ENCODE measurements around the gene EGFL8. TPM values are rescaled to one million over a fixed set of nuclear protein-coding genes. Genes with fewer than 3 reads are reported as not detected.

EGFL8 gene
- total and polyA plus RNA-seq, 2 of the 8 experiments (the other 6 are each of a cell fraction or from before 2014, with no cell fraction given), result 5.0 to 9.2 TPM

DNA sequence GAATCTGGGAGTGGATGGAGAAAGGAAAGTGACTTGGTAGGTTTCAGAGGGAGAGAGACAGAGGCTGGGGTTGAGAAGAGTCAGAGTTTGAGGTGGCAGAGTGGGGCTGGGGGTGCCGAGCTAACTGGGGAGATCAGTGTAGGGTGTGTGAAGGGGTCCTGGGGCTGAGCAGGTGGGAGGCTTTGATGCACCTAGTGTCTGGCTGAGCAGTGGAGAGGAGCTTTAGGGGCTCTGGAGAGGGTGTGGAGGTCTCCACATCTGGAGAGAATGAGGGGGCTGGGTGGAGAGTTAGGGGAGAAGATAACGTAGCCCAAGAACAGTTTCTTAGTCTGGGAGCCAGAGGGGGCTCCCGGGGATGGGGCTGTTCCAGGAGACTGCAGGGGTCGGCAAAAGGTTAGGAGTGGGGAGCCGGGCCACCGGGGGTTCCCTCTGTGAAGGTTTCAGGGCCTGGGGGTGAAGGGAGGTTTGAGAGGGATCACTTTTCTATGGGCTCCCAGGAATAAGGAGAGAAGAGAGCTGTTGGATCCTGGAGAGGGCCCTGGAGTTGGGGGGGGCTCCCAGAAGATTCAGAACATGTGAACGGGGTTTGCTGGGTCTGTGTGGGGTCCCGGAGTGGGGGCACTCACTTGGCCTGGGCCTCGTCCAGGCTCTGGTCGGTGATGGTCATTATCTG lies 24.8 kb downstream of the EGFL8 start:
- peak overlapping the region; percentile 80 for H3K4ac ChIP-seq (replicated peaks; ENCODE audit: insufficient read length, low read depth, low read length)
- H3K36me3 ChIP-seq (ENCODE audit: control insufficient read depth in 2 of 4, insufficient read depth in 4 of 4, low read length in 3 of 4), result peaks cover 2 to 18% (median 14%) of the 10 kb centered on the region in 4 experiments; a peak in 7 of 8 replicates
- no peak overlapping the region for H2BK20ac ChIP-seq (ENCODE audit: low read length)
- FAIRE-seq (no peak), DNase-seq (ENCODE audit: low read depth in 1 of 2, low spot score in 2 of 2) (no peak)
- H4K20me1 ChIP-seq (replicated peaks in 1 of 2; ENCODE audit: control insufficient read depth in 1 of 2, insufficient read depth in 2 of 2, low read length in 2 of 2), result peaks cover 0 to 3% of the 10 kb centered on the region in 2 experiments
- POLR2A ChIA-PET (ENCODE audit: partially characterized antibody), result interaction anchor here (1.0 to 13.3 kb wide), 6 partner anchors 10 to 37 kb away, joined by 3 to 194 read pairs (median 3); partner anchors contain the start of genes AGPAT1, PRRT1 and RNF5
- peak overlapping the region; percentile 38 to 80 (median 56); a peak in 5 of 7 replicates for H3K9ac ChIP-seq (replicated peaks in 1 of 4; ENCODE audit: extremely low read depth in 1 of 4, low read depth in 3 of 4, low read length in 3 of 4)
- H3K23me2 ChIP-seq (ENCODE audit: low read depth, low read length), result peaks cover 5% of the 10 kb centered on the region
- no peak overlapping the region; the same call in 1 of the 2 replicates for H4K8ac ChIP-seq (ENCODE audit: extremely low read depth, insufficient read depth, low read length)
- H3K4me1 ChIP-seq (replicated peaks in 1 of 4; ENCODE audit: control insufficient read depth in 3 of 4, insufficient read depth in 4 of 4, low read length in 3 of 4), result peaks cover 2 to 26% (median 16%) of the 10 kb centered on the region in 4 experiments
- H2BK12ac ChIP-seq (ENCODE audit: low read depth, low read length), result no peak overlapping the region
- no peak overlapping the region for H3K56ac ChIP-seq (replicated peaks; ENCODE audit: insufficient read length, low read depth, low read length)
- peak overlapping the region; percentile 81 to 90 for H3K4me2 ChIP-seq (ENCODE audit: insufficient read depth in 1 of 2, low read depth in 2 of 2, low read length in 2 of 2)
- peaks cover 0 to 13% of the 10 kb centered on the region in 2 experiments; a peak in 2 of 4 replicates for H3K79me2 ChIP-seq (ENCODE audit: control insufficient read depth in 1 of 2, insufficient read depth in 2 of 2, low read length in 2 of 2)
- no peak overlapping the region for H3K23ac ChIP-seq (ENCODE audit: insufficient read length)
- peak overlapping the region; percentile 30 to 87 (median 64) for H3K4me3 ChIP-seq (ENCODE audit: extremely low read depth in 1 of 4, insufficient read depth in 2 of 4, low read depth in 3 of 4, low read length in 4 of 4)
- peak overlapping the region; percentile 7 for H4K91ac ChIP-seq (replicated peaks; ENCODE audit: insufficient read length, low read length)
- no peaks in the 10 kb centered on the region for H3K9me3 ChIP-seq (ENCODE audit: insufficient read depth in 2 of 2, low read depth in 1 of 2, low read length in 1 of 2)
- peak overlapping the region; percentile 32 for H3K18ac ChIP-seq (ENCODE audit: extremely low read depth, low read length)
- H2BK5ac ChIP-seq (ENCODE audit: low read depth, low read length), result peak overlapping the region; percentile 52; the same call in 1 of the 2 replicates
- no peak for TF ChIP-seq NANOG (IDR thresholded peaks at IDR 0.05; ENCODE audit: insufficient read depth, low read depth, low read length, poor library complexity, severe bottlenecking)
- TF ChIP-seq MAFK (IDR thresholded peaks at IDR 0.05; ENCODE audit: low read depth, low read length), result no peak
- no peak for TF ChIP-seq GABPA (IDR thresholded peaks at IDR 0.05; ENCODE audit: borderline replicate concordance, insufficient read depth, low read length)
- no peak for TF ChIP-seq YY1 (IDR thresholded peaks at IDR 0.05; ENCODE audit: low read depth, low read length)
- no peak for TF ChIP-seq TAF1 (IDR thresholded peaks at IDR 0.05; ENCODE audit: low read depth, low read length)
- TF ChIP-seq, protein P1, sequence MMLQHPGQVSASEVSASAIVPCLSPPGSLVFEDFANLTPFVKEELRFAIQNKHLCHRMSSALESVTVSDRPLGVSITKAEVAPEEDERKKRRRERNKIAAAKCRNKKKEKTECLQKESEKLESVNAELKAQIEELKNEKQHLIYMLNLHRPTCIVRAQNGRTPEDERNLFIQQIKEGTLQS (IDR thresholded peaks at IDR 0.05; ENCODE audit: insufficient read depth, low read depth, low read length), result no peak
- TF ChIP-seq CHD1 (IDR thresholded peaks at IDR 0.05; ENCODE audit: low read depth, low read length), result no peak
- no peak for TF ChIP-seq TBP (IDR thresholded peaks at IDR 0.05; ENCODE audit: low read depth, low read length)
- TF ChIP-seq SIX5 (IDR thresholded peaks at IDR 0.05; ENCODE audit: low read depth, low read length), result no peak
- no peak overlapping the region for H2AFZ ChIP-seq (ENCODE audit: low read length)
- 26% methylated on average over 8 of the region's 10 CpGs; no CpG with 5 or more reads in 1 of the 2 experiments for WGBS, 2 experiments (ENCODE audit: extremely low coverage in 1 of 2, insufficient coverage in 1 of 2, insufficient read length in 1 of 2, insufficient replicate concordance in 2 of 2, low coverage in 1 of 2, low lambda C conversion rate in 2 of 2, missing lambda C conversion rate in 1 of 2)
- CTCF ChIA-PET (ENCODE audit: partially characterized antibody), result interaction anchor here (0.5 to 3.2 kb wide), 11 partner anchors 9 to 98 kb away, joined by 3 to 13 read pairs (median 4); partner anchors contain the start of genes AGPAT1 and PRRT1
- H3K27me3 ChIP-seq (replicated peaks in 1 of 4; ENCODE audit: control insufficient read depth in 3 of 4, extremely low read depth in 1 of 4, insufficient read depth in 3 of 4, low read length in 3 of 4), result no peaks in the 10 kb centered on the region
- no peak overlapping the region for H2AK5ac ChIP-seq (ENCODE audit: low read depth, low read length)
- no peak overlapping the region for H2BK120ac ChIP-seq (replicated peaks; ENCODE audit: low read depth, low read length)
- no peak overlapping the region for H3K14ac ChIP-seq (ENCODE audit: insufficient read length)
- no peak overlapping the region for H2BK15ac ChIP-seq (ENCODE audit: low read length)
- H3K27ac ChIP-seq (ENCODE audit: low read depth, low read length), result peak overlapping the region; percentile 54
- no peak overlapping the region for H4K5ac ChIP-seq (ENCODE audit: insufficient read length, low read depth, low read length)
- peaks cover 2% of the 10 kb centered on the region; the same call in 1 of the 2 replicates for H3K79me1 ChIP-seq (ENCODE audit: low read depth, low read length)

All from H1 (cell line).